NCI-H1436 (cell line): ENCODE results near the gene CD276.
"Not testable (repeated sequence)": the region's sequence is repeated elsewhere in the genome, so short reads cannot be mapped to it uniquely, and the experiment has no call there.

Experiments
- DNase-seq: peaks from one replicate; lab custom pipeline; 2025; lab: John Stamatoyannopoulos, UW

Gene CD276

DNA sequence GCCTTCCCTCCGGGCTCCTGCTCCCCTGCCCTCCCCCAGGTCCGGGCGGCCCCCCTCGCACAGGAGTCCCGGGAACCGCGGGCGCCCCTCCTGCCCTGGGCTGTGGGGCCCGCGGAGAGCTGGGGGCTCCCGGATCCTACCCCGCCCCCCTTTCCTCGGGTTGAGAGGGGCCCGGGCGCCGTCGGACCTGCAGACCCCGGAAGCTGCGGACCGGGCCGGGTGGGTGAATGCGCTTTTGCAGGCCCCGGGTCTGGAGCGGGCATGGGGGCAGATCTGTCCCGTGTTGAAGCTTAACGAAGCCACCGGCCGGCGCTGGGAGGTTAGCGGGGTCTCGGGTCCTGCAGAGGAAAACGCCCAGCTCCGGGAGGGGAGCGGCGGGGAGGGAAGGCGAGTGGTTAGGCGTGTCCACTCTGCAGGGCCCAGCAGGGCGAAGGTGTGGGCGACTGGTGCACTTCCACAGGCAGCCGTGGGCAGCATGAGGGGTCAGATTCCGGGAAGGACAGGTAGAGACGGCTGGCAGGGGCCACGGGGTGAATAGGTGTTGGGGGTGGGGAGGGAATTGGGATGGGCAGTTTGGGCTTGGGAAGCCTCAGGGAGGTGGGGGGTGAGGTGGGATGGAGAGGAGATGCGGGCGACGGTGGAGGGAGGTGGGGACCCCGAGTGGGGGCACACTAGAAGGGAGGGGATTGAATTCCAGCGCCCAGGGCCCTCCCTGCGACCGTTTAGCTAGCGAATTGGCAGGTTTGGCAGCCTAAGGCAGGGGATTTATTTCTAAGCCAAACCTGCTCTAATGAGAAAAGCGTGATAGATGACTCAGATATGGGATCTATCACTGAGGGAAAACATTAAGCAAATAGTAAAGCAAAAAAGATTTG is 635 bp downstream of the CD276 start:
- DNase-seq: no peak

DNA sequence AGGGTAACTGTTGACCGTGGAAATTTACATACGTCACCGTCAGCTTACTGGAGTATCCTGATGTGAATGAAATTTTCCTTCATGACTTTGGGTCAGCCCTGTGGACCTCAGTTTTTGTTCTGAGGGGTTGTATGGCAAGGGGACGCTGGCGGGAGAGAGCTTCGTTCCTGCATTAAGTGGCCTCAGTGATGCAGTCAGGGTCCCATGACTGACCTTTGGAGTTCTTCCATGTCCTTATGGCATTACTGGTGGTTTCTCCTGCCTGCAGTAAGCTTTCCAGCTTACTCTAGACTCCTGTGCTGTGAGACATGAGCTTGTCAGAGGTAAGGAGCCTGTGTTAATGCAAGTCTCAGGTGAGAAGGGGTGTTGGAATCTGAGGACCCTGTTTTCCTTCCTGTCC is 1.8 kb downstream of the CD276 start:
- no peak for DNase-seq

DNA sequence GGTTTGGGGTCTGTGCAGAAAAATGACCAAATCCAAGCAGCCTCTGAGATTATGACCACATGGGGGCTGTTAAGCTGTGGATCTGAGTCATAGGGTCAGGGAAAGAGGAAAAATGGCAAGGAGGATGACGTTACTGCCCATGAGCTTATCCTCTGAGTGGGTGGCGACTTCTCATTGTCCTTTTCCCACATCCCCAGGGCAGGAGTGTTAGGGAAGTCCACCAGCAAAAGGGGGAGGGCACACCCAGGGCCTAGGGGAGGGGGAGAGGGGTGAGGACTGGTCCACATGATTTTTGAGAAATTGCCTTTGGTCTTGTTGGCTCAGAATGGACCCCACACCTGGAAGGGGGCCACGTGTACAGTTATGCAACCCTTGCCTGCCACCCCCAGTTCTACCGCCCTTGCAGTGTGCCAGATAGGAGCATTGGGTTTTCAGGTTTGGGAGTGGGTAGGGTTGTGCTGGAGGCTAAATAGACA is 2.6 kb downstream of the CD276 start:
- no peak for DNase-seq

DNA sequence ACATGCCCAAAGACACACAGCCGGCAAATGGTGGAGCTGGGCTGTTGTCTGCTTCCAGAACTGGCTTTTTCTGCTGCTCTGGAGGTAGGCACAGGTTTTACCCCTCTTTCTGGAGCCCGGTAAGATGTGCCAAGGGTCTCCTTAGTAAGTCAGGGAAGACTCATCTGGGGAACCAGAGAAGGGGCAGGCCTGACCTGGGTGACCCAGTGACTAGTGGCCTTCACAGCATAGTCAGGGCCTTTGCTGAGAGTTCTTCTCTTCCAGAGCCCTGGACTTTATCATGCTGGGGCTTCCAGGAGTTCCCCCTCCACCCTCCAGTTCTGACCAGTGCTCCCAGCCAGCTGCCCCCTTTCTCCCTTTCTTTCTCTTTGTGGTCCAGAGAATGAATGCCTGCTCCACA is 3.2 kb downstream of the CD276 start:
- DNase-seq: no peak

DNA sequence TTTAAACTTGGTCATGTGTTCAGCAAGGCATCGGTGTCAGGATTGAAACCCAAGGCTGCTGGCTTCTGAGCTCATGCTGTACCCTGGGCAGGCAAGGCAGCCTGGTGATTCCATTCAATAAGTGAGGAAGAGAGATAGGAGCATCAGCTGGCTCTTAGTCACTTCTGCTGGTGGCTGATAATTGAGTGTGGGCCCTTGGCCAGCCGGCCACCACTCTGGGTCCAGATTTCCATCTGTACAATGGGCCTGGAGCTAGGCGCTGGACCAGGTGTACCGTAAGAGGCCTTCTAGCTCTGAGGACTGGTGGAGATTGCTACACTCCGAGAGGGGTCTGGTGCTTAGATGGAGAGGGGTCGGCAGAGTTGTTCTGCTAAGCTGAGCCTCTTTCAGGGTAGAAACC is 4.3 kb downstream of the CD276 start:
- DNase-seq: no peak

DNA sequence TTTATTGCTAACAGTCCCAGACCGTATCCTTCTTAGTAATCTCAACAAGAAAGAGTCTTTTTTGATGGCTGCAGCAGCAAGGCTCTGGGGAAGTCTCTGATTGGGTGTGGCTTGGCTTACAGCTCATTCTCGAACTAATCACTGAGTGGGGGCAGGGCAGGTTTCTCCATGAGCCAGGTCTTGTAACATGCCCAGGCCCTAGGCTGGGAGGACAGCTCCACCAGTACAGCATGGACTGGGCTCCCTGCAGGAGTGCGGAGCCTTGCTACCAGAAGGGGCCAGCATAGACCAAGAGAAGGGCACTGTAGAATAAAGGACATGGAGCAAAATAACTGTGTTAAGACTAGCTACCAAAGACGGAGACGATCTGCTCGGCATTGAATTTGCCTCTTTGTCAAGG is 7.2 kb downstream of the CD276 start:
- no peak for DNase-seq

DNA sequence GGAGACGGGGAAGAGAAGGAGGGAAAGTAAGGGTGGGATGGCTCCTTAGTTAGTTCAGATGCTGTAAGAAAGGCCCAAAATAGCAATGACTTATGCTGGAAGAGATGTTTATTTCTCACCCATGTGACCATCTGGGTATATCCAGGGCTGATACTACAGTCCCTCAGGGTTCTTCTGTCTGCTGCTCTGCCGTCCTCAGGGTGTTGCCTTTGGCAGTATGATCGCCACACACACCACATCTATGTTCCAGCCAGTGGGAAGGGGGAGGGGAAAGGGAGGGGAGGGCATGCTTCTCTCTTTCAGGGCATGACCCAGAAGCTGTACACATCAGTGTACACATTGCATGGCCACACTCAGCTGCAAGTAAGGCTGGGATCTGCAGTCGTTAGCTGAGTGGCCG is 10.2 kb downstream of the CD276 start:
- no peak for DNase-seq

DNA sequence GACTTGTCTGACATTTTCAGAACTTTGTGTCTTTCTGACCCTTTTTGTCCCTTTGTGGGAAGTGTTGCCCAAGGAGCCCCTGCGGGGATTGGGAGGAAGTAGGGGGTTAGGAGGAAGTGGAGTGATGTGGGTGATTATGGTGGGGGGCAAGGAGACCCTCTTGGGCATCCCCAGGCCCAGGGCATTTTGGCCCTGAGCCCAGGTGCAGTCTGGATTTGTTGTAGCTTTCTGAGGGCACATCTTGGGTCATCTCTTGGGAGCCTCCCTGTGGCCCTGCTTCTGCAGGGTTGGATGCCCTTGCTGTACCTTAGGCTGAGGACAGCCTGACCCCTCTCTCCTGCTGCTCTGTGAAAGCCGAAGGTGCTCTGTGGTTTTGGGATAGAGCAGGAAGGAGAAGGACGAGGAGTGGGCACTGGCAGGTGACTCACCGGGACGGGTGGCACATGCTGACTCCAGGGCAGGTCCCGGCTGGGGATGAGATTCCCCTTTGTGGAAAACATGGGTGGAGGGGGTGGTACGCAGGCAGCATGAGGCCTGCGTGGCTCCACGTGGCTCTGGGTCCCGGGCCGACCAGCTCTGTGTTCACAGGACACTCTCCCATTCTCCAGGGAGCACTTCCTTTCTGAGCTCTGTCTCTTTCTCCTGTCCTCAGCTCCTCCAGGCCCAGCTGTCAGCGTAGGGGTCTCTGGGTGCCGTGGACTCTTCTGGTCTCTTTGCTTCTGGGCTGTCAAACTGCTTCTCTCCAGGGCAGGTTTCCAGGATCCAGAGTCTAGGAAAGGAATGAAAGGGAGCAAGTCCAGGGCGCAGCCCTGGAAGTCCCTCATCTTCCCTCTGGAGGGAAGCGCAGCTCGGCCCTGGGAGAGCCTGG is 11.8 kb downstream of the CD276 start:
- no peak for DNase-seq

DNA sequence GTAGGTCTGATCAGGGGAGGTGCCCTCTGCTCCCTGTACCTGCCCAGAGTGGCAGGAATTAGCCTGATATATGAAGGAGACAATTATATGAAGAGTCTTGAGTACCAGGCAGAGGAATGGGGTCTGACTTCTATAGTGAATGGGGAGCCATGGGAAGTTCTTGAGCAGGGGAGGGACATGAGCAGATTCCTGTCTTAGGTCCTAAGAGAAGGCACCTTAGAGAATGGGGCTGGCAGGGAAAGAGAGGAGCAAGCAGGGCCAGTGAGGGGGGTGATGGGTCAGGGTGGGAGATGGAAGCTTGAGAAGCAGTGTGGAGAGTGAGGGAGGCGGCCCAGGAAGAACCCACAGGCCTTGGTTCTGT is 12.4 kb downstream of the CD276 start:
- DNase-seq: no peak

DNA sequence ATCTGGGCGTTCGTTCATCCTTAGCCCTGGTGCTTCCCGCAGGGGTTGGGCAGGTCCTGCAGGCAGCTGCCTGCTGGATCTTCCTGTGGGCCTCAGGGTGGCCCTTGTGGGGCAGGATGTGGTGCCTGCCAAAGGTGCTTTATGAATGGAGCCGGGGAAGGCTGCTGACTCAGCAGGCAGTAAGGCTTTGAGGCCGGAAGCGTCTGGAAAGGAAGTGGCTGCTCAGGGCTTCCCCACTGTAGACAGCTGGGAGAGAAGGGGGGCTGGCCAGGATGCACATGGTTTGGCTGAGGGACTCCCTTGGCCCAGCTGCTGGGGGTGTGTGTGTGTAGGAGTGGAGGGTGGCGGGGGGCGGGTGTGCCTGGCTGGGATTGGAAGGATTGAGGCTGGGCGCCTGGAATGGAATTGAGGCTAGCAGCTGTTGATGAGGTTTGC is 12.9 kb downstream of the CD276 start:
- DNase-seq: peak; percentile 14

DNA sequence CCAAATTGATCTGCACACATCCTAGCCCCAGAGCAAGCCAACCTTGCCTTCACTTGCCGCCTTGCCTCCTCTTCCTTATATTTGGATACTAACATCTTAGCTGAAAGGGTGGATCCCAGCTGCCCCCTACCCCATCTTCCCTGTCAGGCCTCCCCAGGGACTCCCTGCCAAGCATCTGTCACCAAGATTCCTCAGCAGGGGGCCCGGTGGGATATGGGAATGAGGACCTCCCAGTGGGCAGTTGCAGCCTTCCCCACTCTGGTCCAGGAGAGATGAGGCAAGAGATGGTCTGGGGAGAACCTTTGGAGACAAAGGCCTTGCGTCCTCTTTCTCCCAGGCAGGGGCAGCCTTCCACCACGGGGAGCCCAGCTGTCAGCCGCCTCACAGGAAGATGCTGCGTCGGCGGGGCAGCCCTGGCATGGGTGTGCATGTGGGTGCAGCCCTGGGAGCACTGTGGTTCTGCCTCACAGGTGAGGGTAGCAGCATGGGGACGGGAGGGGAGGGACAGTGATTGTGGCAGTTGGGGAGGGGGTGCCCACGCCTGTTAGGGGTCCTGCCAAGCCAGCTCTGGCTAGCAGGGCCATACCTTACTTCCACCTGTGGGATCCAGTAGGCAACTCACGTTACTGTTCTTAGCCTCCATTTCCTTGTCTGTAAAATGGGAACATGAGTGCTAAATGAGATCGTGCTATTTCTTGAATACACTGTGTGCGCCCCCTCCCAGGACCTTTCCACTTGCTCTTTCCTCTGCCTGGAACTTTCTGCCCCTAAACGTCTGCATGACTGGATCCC is 15.3 kb downstream of the CD276 start:
- no peak for DNase-seq

DNA sequence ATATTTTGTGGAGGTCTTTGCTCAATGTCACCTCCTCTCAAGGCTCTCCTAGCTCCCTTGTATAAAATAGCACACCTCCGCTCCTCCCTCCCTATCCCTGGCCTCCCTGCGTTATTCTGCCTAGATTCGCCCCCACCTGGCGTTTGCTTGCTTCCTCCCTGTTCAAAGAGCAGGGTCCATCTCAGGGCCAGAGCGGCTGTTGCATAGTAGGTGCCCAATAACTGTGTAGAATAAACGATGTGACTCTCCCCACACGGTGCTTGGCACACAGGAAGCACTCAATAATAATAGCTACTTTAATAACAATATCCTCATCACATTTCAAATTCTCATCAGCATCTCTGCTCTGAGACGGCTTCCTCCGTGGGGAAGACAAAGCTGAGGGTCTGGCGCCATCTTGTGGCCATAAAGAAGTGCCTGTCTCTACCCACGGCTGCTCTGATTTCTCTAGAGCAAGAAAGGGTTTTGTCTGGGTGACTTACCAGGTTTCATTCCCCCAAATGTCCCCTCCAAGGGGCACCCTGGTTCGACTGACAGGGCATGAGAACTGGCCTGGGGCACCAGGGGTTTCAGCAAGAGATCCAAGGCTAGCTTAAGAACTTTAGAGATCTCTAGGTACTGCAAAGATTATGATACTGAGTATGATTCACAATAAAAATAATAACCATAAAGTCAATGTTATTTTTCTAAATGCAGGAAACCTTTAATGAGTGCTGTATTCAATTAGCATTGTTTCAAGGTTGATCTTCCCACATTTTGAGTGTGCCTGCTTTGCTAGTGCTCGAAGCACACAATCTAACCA is 16.1 kb downstream of the CD276 start:
- DNase-seq: peak; percentile 76

DNA sequence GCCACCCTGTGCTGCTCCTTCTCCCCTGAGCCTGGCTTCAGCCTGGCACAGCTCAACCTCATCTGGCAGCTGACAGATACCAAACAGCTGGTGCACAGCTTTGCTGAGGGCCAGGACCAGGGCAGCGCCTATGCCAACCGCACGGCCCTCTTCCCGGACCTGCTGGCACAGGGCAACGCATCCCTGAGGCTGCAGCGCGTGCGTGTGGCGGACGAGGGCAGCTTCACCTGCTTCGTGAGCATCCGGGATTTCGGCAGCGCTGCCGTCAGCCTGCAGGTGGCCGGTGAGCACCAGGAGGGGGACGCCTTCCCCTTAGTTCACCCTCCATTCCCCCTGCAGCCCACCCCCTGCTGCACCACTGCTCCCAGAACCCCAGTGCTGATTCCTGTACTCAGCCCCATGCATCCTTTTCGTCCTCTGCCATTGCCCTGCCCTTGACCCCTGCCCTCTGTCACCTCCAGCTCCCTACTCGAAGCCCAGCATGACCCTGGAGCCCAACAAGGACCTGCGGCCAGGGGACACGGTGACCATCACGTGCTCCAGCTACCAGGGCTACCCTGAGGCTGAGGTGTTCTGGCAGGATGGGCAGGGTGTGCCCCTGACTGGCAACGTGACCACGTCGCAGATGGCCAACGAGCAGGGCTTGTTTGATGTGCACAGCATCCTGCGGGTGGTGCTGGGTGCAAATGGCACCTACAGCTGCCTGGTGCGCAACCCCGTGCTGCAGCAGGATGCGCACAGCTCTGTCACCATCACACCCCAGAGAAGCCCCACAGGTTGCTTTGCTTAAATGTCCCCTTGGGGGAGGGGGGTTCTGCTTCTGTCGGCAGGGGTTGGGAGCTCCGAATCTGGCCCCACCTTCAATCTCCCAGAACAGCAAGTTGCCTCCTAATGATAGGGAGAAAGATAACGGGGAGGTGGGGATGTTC is 18.4 kb downstream of the CD276 start:
- not testable (repeated sequence) for DNase-seq

DNA sequence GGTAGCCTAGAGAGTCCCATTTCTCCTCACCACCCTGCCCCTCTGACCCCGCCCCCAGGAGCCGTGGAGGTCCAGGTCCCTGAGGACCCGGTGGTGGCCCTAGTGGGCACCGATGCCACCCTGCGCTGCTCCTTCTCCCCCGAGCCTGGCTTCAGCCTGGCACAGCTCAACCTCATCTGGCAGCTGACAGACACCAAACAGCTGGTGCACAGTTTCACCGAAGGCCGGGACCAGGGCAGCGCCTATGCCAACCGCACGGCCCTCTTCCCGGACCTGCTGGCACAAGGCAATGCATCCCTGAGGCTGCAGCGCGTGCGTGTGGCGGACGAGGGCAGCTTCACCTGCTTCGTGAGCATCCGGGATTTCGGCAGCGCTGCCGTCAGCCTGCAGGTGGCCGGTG is 19.4 kb downstream of the CD276 start:
- DNase-seq: not testable (repeated sequence)

DNA sequence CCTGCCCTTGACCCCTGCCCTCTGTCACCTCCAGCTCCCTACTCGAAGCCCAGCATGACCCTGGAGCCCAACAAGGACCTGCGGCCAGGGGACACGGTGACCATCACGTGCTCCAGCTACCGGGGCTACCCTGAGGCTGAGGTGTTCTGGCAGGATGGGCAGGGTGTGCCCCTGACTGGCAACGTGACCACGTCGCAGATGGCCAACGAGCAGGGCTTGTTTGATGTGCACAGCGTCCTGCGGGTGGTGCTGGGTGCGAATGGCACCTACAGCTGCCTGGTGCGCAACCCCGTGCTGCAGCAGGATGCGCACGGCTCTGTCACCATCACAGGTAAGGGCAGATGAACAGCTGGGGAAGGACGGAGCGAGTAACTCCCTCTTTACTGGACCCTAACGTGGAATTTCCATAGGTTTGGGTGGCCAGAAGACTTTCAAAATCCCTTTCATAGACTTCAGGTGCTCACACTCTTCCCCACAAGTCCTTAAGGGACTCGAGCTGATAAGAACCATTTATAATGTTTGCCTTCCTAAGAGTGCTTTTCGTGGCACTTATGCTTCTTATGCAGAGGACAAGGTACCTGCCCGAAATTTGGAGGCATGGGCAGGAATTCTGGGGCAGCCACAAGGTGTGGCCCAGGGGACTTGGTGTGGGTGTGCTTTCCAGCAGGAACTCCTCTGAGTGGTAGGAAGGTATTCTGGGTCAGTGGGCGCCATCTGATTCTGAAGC is 20.1 kb downstream of the CD276 start:
- not testable (repeated sequence) for DNase-seq

DNA sequence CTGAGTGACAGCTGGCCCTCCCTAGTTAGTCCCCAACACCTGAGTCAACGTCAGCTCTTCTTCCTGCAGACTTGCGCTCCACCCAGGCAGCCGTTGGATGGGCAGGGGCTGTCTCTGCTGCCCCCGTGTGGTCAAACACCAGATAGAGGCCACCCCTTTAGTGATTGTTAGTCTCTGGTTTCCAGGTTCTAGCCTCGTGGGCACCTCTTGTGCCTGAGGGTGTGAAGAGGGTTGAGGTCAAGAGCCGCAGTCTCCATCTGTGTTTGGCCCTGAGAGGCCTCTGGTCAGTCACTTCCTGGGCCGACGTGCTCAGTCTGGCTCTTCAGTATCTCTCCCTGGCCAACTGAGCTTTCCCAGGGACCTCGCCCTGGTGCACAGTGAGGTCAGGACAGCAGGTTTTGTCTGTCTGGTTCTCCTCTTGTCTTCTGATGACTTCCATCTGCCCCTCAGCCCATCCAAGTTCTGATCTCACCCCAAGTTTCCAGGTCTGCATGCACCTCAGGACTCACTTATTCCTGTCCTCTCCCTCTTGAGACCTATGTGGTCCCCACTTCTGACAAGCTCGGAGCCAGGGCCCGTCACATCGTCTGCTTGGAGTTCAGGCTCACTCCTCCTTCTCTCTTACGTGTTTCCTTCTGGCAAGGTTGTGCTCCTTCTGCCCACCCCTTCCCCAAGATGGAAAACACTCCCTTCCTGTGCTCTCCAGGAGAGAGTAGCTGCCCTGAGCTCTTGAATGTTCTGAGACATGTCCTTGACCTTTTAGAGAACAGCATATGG is 20.9 kb downstream of the CD276 start:
- peak; percentile 58 for DNase-seq

DNA sequence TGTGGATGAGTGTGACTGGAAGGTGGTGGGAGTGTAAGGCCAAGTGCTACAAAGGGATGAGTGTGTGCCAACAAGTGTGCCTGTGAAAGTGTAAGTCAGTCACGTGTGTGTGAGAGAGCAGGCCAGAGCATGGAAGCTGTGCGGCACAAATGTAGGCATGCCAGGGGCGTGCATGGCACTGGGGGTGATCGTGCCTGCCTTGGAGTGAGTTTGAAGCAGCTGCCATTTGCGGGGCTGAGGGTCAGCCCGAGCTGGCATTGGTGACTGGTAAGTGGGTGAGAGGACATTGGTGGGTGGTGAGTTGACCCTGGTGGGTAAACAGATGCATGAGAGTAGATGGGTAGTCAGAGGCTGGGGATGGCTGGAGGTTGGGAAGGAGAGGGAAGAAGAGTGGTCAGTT is 24.5 kb downstream of the CD276 start:
- no peak for DNase-seq

DNA sequence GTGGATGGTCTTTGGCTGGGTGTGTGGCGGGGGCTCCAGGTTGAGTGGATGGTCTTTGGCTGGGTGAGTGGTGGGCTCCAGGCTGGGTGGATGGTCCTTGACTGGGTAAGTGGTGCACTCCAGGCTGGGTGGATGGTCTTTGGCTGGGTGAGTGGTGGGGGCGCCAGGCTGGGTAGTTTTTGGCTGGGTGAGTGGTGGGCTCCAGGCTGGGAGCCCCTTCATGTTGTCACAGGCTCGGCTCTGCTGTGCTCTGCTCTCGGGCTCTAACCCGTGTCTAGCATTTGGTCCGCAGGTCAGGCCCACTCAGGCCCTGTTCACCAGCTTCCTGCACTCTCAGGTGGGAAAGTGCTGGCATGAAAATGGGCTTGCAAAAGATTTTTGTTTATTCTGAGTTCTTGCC is 25.1 kb downstream of the CD276 start:
- DNase-seq: no peak

DNA sequence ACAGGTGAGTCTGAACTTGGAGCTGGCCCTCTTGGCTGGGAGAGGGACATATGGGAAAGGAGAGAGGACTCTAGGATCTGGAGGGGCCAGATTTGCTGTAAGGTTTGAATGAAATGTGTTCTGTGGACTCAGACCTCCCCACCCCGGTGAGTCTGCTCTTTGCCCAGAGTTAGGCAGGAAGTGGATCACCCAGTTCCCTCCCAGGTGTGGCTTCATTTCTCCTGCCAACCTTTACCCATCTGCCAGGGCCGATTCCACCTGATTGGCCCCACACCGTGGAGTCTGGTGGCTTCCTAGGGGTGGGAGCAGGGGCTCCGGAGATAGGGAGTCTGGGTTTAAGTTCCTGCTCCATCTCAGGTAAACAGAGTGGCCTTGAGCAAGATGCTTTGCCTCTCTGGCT is 25.5 kb downstream of the CD276 start:
- no peak for DNase-seq
